Measurements from ENCODE around the gene PLS1.
"Not testable (repeated sequence)": the region's sequence is repeated elsewhere in the genome, so short reads cannot be mapped to it uniquely, and the experiment has no call there.

PLS1 gene

DNA sequence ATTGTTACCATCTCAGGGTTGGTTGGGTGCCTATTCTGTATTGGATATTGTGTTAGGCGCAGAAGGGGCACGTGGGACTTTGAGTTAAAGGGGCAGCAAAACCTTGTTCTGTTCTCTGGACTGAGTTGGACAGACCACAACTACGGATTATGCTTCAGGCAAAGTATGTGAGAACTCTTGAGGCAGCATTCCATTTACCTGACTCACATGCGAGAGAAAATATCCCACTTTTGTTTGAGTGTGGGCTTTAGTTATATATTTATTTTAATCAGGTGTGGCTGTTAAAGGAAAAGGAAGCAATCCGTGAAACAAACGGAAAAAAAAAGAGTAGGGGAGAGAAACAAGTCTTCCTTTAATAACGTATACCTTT is 627 bp upstream of the PLS1 start:
- DNase-seq (ENCODE audit: low read depth in 2 of 2): no peak

- no peak for DNase-seq (ENCODE audit: low read depth in 2 of 2)
Observed at GRCh38 chr3:142596726-142597088, 514 bp downstream of the PLS1 start.

- no peak for DNase-seq (ENCODE audit: low read depth in 2 of 2)
Observed at GRCh38 chr3:142597906-142598305, 1.7 kb downstream of the PLS1 start.

DNA sequence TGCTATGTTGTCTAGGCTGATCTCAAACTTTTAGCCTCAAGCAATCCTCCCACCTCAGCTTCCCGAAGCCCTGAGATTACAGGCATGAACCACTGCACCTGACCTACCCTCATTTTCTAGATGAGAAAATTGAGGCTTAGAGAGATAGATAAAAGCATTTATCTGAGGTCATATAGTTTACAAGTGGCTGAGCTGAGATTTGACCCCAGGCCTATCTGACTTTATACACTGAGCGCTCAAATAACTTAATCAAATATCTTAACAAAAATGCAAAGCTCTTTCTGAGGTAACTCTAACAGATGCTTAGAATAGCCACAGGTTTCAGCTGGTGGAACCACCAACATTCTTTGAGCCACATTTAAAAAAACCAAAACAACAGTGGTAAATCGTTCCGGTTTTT is 5.5 kb downstream of the PLS1 start:
- DNase-seq (ENCODE audit: low read depth in 2 of 2): no peak

- no peak for DNase-seq (ENCODE audit: low read depth in 2 of 2)
Observed at GRCh38 chr3:142602619-142603385, 6.6 kb downstream of the PLS1 start.

GRCh38 chr3:142603386-142603705 is 7.2 kb downstream of the PLS1 start:
- not testable (repeated sequence) for DNase-seq (ENCODE audit: low read depth in 2 of 2)

- DNase-seq (ENCODE audit: low read depth in 2 of 2): no peak
Observed at GRCh38 chr3:142604940-142605339, 8.7 kb downstream of the PLS1 start.

DNA sequence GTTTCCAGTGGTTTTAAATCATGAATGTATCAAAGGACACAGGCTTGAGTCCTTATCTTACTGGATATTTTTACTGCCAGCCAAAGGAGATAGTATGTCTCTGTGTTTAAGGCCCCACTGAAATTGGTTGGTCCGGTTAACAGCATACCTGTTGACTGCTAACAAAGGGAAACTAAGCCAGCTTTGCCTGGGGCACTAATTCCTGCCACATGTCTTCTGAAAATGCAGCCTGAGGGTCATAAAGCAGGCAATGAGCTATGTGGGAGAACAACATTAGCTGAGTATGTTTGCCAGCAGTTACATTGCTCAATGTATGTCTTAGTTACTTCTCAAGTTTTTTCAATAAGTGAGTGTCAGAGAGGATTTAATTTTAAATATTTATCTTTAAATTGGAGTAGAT is 12.4 kb downstream of the PLS1 start:
- no peak for DNase-seq (ENCODE audit: low read depth in 2 of 2)

GRCh38 chr3:142609136-142609535 is 12.9 kb downstream of the PLS1 start:
- no peak for DNase-seq (ENCODE audit: low read depth in 2 of 2)

- no peak for DNase-seq (ENCODE audit: low read depth in 2 of 2)
Observed at GRCh38 chr3:142611206-142611605, 15.0 kb downstream of the PLS1 start.

GRCh38 chr3:142613491-142613890 is 17.3 kb downstream of the PLS1 start:
- DNase-seq (ENCODE audit: low read depth in 2 of 2): no peak

DNA sequence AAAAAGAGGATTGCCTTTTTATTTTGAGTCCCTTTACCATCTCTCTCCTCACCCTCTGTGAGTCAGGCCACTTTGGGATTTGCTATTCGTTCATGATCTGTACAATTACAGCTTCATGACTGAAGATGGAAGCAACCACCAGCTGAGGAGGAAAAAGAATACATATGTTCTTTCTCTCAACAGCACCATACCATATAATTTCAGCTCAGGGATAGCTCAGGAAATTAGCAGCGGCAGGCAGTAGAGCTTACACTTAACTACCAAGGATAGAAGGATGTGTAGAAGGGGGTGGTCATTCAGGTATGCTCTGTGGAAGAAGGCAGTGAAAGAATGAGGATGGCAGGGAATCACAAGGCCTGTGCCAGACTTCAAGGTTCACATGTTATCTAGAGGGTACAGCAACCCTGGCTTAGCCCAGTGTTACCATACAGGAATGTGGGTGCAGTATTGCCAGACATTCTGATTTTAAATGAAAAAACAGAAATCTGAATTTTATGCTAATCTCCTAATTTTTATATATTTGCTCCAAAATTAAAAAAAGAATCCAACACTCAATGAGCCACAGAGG is 17.9 kb downstream of the PLS1 start:
- DNase-seq (ENCODE audit: low read depth in 2 of 2): no peak

- DNase-seq (ENCODE audit: low read depth in 2 of 2): no peak
Observed at GRCh38 chr3:142615171-142615570, 19.0 kb downstream of the PLS1 start.

- no peak for DNase-seq (ENCODE audit: low read depth in 2 of 2)
Observed at GRCh38 chr3:142618917-142619461, 22.8 kb downstream of the PLS1 start.

DNA sequence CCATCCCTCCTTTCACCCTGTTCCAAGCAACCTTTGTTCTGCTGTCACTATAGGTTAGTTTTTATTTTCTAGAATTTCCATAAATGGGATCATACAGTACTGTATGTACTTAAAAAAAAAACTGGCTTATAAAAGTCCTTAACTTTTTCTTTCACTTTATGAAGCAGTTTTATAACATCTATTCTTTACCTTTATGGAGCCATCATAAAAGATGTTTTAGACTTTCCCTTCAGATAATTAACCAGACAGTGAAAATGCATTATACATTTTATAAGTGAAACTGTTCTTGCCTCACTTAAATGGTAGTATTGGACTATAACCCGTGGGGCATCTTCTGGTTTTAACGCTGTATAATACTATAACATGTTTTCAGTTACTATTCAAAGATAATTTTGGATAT is 26.2 kb downstream of the PLS1 start:
- DNase-seq (ENCODE audit: low read depth in 2 of 2): no peak

DNA sequence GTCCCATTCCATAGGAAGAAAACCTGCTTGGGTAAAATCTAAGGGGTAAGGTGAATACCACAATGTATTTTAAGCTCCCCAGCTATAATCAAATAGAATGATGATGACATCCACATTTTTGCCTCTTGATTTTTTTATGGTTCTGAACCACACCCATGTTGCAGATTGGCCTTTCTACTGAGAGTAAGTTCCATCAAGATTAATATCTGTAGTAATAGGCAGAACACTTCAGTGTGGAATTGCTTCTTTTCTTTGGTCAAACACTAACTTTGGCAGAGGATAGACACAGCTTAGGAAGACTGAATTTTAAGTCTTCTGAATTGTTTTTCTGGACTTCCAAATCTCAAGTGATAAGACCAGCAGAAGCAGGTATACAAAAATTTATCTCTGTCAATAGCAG is 27.0 kb downstream of the PLS1 start:
- DNase-seq (ENCODE audit: low read depth in 2 of 2): no peak

DNA sequence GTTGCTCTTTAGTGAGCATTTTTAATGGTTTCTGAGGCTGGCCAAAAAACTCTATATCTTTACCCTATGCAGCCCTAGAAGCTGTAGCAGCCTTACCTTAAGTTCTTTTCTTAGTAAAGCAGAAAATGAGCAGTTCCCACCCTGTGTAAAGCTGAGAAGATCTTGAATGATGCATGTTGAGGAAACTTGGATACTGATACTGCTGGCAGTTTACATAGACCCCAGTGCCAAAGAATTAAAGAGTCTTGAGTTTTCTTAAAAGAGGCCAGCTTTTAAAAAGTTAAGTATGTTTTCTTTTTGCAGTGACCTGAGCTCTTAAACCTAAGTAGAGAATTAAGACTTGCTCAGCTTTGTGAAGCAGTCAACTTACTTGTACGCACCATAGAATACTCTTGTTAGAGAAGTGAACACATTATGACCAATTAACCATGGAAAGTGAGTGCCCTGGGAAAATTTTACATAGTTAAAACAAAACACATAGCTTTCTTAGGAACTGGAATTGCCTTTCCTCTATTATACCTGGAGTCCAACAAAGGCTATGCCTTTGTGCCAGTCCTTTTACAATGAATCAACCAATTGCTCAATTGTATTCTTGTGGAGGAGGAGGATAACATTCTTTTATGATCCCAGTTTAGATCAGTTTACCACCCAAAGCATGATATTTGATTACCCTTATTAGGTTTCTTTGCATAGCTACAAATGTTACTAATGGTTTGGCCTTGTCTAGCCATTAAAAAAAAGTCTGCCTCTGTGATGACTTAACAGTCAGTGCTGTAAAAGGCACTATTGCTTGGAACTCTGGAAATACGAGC is 28.4 kb downstream of the PLS1 start:
- no peak for DNase-seq (ENCODE audit: low read depth in 2 of 2)

DNA sequence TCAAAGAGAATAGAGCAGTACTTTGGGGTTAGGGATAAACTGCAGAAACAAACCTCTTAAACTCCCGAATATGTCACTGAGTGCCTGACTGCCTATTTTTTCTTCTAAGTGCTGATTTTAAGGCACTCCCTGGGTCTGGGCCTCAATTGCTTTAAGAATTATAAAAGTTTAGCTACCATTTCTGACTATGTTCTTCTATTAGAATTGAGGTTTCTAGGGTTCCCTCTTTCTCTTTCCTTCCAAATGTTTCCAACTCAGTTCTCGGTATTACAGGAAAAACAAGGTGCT is 28.9 kb downstream of the PLS1 start:
- DNase-seq (ENCODE audit: low read depth in 2 of 2): no peak

DNA sequence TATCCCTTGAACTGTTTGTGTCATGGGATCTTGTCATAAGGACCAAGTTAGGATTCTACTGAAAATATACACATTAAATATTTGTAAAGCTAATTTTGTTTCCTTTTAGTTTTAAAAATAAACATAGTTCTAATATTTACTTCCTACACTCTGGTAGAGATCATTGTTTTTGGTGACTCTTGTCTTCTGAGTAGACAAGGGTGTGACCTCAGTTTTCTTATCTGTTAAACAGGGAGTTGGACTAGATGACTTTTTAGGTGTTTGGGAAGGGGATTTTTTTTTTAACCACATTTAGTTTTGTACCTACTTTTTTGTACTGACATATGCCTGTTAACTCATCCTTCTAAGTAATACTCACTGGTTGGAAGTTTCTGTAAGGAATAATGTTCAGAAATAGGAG is 30.8 kb downstream of the PLS1 start:
- DNase-seq (ENCODE audit: low read depth in 2 of 2): no peak

DNA sequence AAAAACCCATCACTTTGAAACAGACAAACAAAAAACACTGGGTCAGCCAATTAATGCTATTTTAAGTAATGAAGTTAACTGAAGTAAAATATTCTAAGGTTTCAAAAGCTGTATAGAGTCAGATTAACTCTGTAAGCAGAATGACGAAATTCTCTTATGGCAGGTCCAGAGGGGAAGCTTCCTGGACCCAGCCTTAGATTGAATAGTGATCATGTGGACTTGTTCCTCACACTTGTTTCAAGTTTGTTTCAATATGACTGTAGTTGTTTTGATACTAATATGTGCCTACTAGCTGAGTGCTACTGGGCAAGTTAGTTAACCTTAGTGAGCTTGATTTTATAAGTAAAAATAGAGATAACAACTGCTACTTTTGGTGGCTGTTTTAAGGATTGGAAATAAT is 32.6 kb downstream of the PLS1 start:
- DNase-seq (ENCODE audit: low read depth in 2 of 2): no peak

DNA sequence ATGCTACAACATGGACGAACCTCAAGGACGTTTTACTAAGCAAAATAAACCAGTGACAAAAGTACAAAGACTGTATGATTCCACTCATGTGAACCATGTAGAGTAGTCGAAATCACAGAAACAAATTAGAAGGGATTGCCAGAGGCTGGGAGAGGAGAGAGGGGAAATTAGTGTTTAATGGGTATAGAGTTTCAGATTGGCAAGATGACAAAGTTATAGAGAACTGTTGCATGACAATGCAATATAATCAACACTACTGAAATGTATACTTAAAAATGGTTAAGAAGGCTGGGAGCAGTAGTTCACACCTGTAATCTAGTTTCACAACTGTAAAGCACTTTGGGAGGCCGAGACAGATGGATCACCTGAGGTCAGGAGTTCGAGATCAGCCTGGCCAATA is 36.9 kb downstream of the PLS1 start:
- no peak for DNase-seq (ENCODE audit: low read depth in 2 of 2)

GRCh38 chr3:142636050-142636449 is 39.9 kb downstream of the PLS1 start:
- DNase-seq (ENCODE audit: low read depth in 2 of 2): no peak

DNA sequence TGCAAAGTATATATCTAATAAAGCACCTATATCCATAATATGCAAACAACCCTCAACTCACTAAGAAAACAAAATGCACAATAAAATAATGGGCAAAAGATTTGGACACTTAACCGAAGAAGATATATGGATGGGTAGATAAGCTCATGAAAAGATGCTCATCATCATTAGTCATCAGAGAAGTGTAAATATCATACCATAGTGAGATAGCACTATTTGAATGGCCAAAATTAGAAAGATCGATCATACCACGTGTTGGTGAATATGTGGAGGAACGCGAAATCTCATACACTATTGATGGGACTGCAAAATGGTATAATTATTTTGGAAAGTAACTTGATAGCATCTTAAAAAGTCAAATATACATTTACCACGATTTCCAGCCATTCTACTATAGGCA is 40.5 kb downstream of the PLS1 start:
- no peak for DNase-seq (ENCODE audit: low read depth in 2 of 2)
